ENCODE measurements around the gene UBE2J2. TPM values are rescaled to one million over a fixed set of nuclear protein-coding genes. Genes with fewer than 3 reads are reported as not detected.

Gene UBE2J2
- total and polyA plus RNA-seq, 2 experiments from 2014 or later, result 49.7 to 63.5 TPM

DNA sequence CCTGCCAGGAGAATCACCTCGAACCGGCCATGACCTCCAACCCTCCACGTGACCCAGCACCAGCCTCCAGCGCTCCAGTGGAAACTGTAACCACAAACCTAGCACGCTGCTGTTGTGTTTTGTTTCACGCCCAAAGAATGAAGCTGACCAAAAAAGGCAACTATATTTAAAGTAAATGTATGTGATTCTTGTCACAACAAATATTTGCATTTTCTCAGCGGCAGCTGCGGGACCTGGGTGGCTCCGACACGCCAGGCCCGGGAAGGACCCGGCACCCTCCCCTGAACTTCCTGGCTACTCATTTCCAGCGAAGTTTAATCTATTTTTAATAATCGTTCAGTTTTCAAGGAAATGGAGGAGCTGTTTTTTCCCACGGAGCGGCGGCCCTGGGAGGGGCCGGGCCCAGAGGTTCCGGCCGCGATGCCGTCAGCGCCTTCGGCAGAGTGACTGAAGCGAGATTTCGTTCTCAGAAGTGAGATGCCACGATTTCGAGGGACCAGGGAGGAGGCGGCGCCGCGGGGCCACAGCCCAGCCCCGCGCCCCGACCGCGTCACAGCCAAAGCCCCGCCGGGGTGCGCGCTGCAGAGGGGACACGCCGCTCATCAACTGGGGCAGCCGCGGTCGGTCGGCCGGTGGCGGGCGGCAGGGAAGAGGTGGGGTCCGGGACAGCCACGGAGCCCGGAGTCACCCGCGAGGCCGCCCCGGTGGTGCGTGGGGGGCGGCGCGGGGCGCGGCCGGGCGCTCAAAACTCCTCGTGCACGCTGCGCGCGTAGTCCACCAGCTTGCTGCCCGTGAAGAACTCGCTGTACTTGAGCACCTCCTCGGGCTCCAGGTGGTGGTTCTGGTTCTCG is 56.7 kb downstream of the UBE2J2 start:
- peaks cover 5% of the 10 kb centered on the region; the same call in 1 of the 2 replicates for H3K36me3 ChIP-seq (ENCODE audit: low read depth)

GRCh38 chr1:1215881-1216605 is 57.6 kb downstream of the UBE2J2 start:
- in situ Hi-C loops (cut with MboI), result no loop called here
- Histone ChIP-seq H3K9me2 (ENCODE audit: insufficient read depth) (no peaks in the 10 kb centered on the region), H3K4me1 (ENCODE audit: insufficient read depth) (no peaks in the 10 kb centered on the region), H3K4me3 (no peak overlapping the region), H3F3A (ENCODE audit: insufficient read depth) (no peaks in the 10 kb centered on the region), H3K27me3 (replicated peaks; ENCODE audit: insufficient read depth) (no peaks in the 10 kb centered on the region), H3K9ac (no peak overlapping the region), H4K20me1 (ENCODE audit: insufficient read depth) (no peaks in the 10 kb centered on the region), H3K79me2 (ENCODE audit: insufficient read depth) (no peaks in the 10 kb centered on the region), H3K4me2 (ENCODE audit: unreplicated experiment) (no peak overlapping the region), H3K9me3 (ENCODE audit: low read depth) (no peaks in the 10 kb centered on the region), H2AFZ (no peak overlapping the region), H3K36me3 (ENCODE audit: low read depth) (peaks cover 5% of the 10 kb centered on the region; the same call in 1 of the 2 replicates), H3K27ac (no peak overlapping the region)
- DNase-seq, result no peak
- TF ChIP-seq EZH2 (IDR thresholded peaks at IDR 0.05; ENCODE audit: insufficient read depth, poor library complexity, severe bottlenecking) (no peak), EZH2phosphoT487 (IDR thresholded peaks at IDR 0.05; ENCODE audit: insufficient read depth, low read depth) (no peak)
- WGBS, 2 experiments (ENCODE audit: low coverage in 1 of 2, low lambda C conversion rate in 2 of 2, missing lambda C conversion rate in 2 of 2), result 86 to 88% methylated on average over 21 of the region's 21 CpGs

More for the DNA sequence above, 56.7 kb downstream of the UBE2J2 start:
- Histone ChIP-seq H3F3A (ENCODE audit: insufficient read depth) (no peaks in the 10 kb centered on the region), H3K9me3 (ENCODE audit: low read depth) (no peaks in the 10 kb centered on the region), H3K4me3 (no peak overlapping the region), H4K20me1 (ENCODE audit: insufficient read depth) (no peaks in the 10 kb centered on the region), H3K27me3 (replicated peaks; ENCODE audit: insufficient read depth) (no peaks in the 10 kb centered on the region), H3K79me2 (ENCODE audit: insufficient read depth) (no peaks in the 10 kb centered on the region), H3K27ac (no peak overlapping the region), H3K9me2 (ENCODE audit: insufficient read depth) (no peaks in the 10 kb centered on the region), H3K4me2 (ENCODE audit: unreplicated experiment) (no peak overlapping the region), H3K4me1 (ENCODE audit: insufficient read depth) (no peaks in the 10 kb centered on the region), H2AFZ (no peak overlapping the region), H3K9ac (no peak overlapping the region)
- 94 to 96% methylated on average over 39 to 74 of the region's 74 CpGs for WGBS, 2 experiments (ENCODE audit: low coverage in 1 of 2, low lambda C conversion rate in 2 of 2, missing lambda C conversion rate in 2 of 2)
- in situ Hi-C loops (cut with MboI), result no loop called here
- TF ChIP-seq EZH2 (IDR thresholded peaks at IDR 0.05; ENCODE audit: insufficient read depth, poor library complexity, severe bottlenecking) (no peak), EZH2phosphoT487 (IDR thresholded peaks at IDR 0.05; ENCODE audit: insufficient read depth, low read depth) (no peak)
- no peak for DNase-seq

DNA sequence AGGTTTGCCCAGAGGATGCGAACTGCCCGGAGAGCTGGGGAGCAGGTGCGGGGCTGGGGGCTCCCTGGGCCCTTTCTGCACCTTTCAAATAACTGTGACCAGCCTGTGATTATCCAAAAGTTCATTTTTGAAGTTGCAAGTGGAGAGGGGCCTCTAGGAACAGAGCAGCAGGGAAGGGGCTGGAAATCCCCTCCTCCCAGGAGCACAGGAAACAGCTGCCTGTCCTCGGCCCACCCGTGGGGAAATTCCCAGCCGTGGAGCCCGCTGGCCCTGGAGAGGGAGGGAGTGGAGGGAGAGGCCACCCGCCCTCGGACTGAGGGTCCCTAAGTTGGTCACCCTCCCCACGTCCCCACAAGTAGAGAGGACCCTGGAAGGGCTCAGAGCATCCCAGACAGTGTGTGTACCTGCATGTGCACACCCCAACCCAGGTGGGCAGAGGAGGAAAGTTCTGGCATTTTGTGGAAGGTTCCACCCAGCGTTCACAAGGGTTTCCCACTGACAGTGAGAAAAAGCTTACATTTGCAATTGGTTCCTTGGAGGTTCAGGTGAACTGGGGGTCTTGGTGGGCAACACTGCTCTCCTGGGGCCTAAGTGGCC is 58.5 kb downstream of the UBE2J2 start:
- no peak overlapping the region for H3K4me2 ChIP-seq (ENCODE audit: unreplicated experiment)
- no peaks in the 10 kb centered on the region for H3F3A ChIP-seq (ENCODE audit: insufficient read depth)
- no peaks in the 10 kb centered on the region for H3K79me2 ChIP-seq (ENCODE audit: insufficient read depth)
- no peaks in the 10 kb centered on the region for H3K4me1 ChIP-seq (ENCODE audit: insufficient read depth)
- no peak overlapping the region for H2AFZ ChIP-seq
- H3K9me2 ChIP-seq (ENCODE audit: insufficient read depth), result no peaks in the 10 kb centered on the region
- no peak for DNase-seq
- no peaks in the 10 kb centered on the region for H3K27me3 ChIP-seq (replicated peaks; ENCODE audit: insufficient read depth)
- H3K4me3 ChIP-seq, result no peak overlapping the region
- in situ Hi-C loops (cut with MboI), result no loop called here
- no peaks in the 10 kb centered on the region for H4K20me1 ChIP-seq (ENCODE audit: insufficient read depth)
- WGBS, 2 experiments (ENCODE audit: low coverage in 1 of 2, low lambda C conversion rate in 2 of 2, missing lambda C conversion rate in 2 of 2), result 67 to 72% methylated on average over 10 to 11 of the region's 11 CpGs
- no peaks in the 10 kb centered on the region for H3K9me3 ChIP-seq (ENCODE audit: low read depth)
- no peak overlapping the region for H3K27ac ChIP-seq
- H3K9ac ChIP-seq, result no peak overlapping the region
- TF ChIP-seq EZH2 (IDR thresholded peaks at IDR 0.05; ENCODE audit: insufficient read depth, poor library complexity, severe bottlenecking), result no peak
- TF ChIP-seq EZH2phosphoT487 (IDR thresholded peaks at IDR 0.05; ENCODE audit: insufficient read depth, low read depth), result no peak
- H3K36me3 ChIP-seq (ENCODE audit: low read depth), result peaks cover 5% of the 10 kb centered on the region; the same call in 1 of the 2 replicates
